GM23338 (cell line): ENCODE measurements around the gene CIT. TPM values are rescaled to one million over a fixed set of nuclear protein-coding genes. Genes with fewer than 3 reads are reported as not detected.

Source experiments
- ATAC-seq: fragments of 200-7000 bp; cut with Tn5 transposase; 3 replicates; pipeline ENCODE4 v1.9.1; 2020
- DNase-seq: peaks from one replicate; pipeline ENCODE4 v3.0.0-alpha.2; 2015; ENCODE audit warnings: low spot score
- H2AFZ ChIP-seq: fragments of 200-600 bp; sonication (generic); 2 replicates; pipeline ENCODE4 v1.8.0; 2016; ENCODE audit warnings: antibody characterized with exemption, mild to moderate bottlenecking, moderate library complexity
- H3F3A ChIP-seq: fragments of 200-600 bp; sonication (generic); replicated peaks from 2 replicates; pipeline ENCODE4 v1.8.0; 2017; ENCODE audit warnings: antibody characterized with exemption, mixed run types, low read depth
- H3K27ac ChIP-seq: fragments of 200-600 bp; sonication (generic); 2 replicates; pipeline ENCODE4 v1.6.1; 2016; ENCODE audit warnings: low read depth
- H3K27me3 ChIP-seq: fragments of 200-600 bp; sonication (generic); 2 replicates; pipeline ENCODE4 v1.8.0; 2016; ENCODE audit warnings: mild to moderate bottlenecking, mixed run types, moderate library complexity; ENCODE audit not compliant: insufficient read depth
- H3K36me3 ChIP-seq: fragments of 200-600 bp; sonication (generic); 2 replicates; pipeline ENCODE4 v1.8.0; 2016; ENCODE audit warnings: mild to moderate bottlenecking; ENCODE audit not compliant: insufficient read depth
- H3K4me1 ChIP-seq: fragments of 200-600 bp; sonication (generic); 2 replicates; pipeline ENCODE4 v1.8.0; 2016; ENCODE audit warnings: mild to moderate bottlenecking, moderate library complexity; ENCODE audit not compliant: insufficient read depth
- H3K4me2 ChIP-seq: fragments of 200-600 bp; sonication (generic); 2 replicates; pipeline ENCODE4 v1.7.1; 2017; ENCODE audit warnings: mixed run types
- H3K4me3 ChIP-seq: fragments of 200-600 bp; sonication (generic); 2 replicates; pipeline ENCODE4 v1.6.1; 2016; ENCODE audit warnings: mixed run types
- H3K79me2 ChIP-seq: fragments of 200-600 bp; sonication (generic); replicated peaks from 2 replicates; pipeline ENCODE4 v1.8.0; 2017; ENCODE audit warnings: mild to moderate bottlenecking; ENCODE audit not compliant: insufficient read depth
- H3K9me2 ChIP-seq: fragments of 200-600 bp; sonication (generic); 2 replicates; pipeline ENCODE4 v1.8.0; 2017; ENCODE audit not compliant: insufficient read depth
- H4K20me1 ChIP-seq: fragments of 200-600 bp; sonication (generic); replicated peaks from 2 replicates; pipeline ENCODE4 v1.8.0; 2017; ENCODE audit warnings: mild to moderate bottlenecking; ENCODE audit not compliant: insufficient read depth
- H3K27ac Mint-ChIP-seq: 2 replicates; pipeline ENCODE4 v1.8.0; 2020; ENCODE audit warnings: inconsistent platforms, mild to moderate bottlenecking, moderate library complexity, mixed read lengths
- H3K27me3 Mint-ChIP-seq: 3 replicates; pipeline ENCODE4 v1.8.0; 2022; ENCODE audit warnings: low read depth, mild to moderate bottlenecking, moderate library complexity, mixed read lengths, inconsistent platforms; ENCODE audit not compliant: insufficient read depth, poor library complexity
- H3K36me3 Mint-ChIP-seq: 3 replicates; pipeline ENCODE4 v1.8.0; 2021; ENCODE audit warnings: low read depth, mild to moderate bottlenecking, inconsistent platforms, moderate library complexity, mixed read lengths
- H3K4me1 Mint-ChIP-seq: 3 replicates; pipeline ENCODE4 v1.8.0; 2020; ENCODE audit warnings: mild to moderate bottlenecking, inconsistent platforms, mixed read lengths
- H3K4me3 Mint-ChIP-seq: 3 replicates; pipeline ENCODE4 v1.8.0; 2021; ENCODE audit warnings: moderate library complexity, mild to moderate bottlenecking, inconsistent platforms, mixed read lengths
- H3K9me3 Mint-ChIP-seq: 3 replicates; pipeline ENCODE4 v1.8.0; 2020; ENCODE audit warnings: moderate library complexity, mild to moderate bottlenecking, inconsistent platforms, mixed read lengths
- CREB1 ChIP-seq: fragments of 250-450 bp; sonication (Bioruptor Pico); IDR thresholded peaks from 2 replicates; pipeline ENCODE4 v1.5.0; 2020; ENCODE audit warnings: low read depth, mild to moderate bottlenecking, moderate library complexity
- EZH2 ChIP-seq: fragments of 200-600 bp; sonication (generic); IDR thresholded peaks from one replicate; pipeline ENCODE4 v1.8.0; 2017; ENCODE audit warnings: antibody characterized with exemption, mild to moderate bottlenecking, low read depth; ENCODE audit not compliant: unreplicated experiment
- EZH2phosphoT487 ChIP-seq: fragments of 200-600 bp; sonication (generic); IDR thresholded peaks from one replicate; pipeline ENCODE4 v1.8.1; 2018; ENCODE audit warnings: antibody characterized with exemption; ENCODE audit not compliant: unreplicated experiment
- JUNB ChIP-seq: IDR thresholded peaks from one replicate; pipeline ENCODE4 v1.6.1; 2016; ENCODE audit warnings: antibody characterized with exemption; ENCODE audit not compliant: unreplicated experiment
- NANOG ChIP-seq: IDR thresholded peaks from 2 replicates; pipeline ENCODE4 v1.6.1; 2016; ENCODE audit warnings: antibody characterized with exemption, borderline replicate concordance
- POLR2AphosphoS5 ChIP-seq: IDR thresholded peaks from 2 replicates; pipeline ENCODE4 v1.6.1; 2016; ENCODE audit warnings: antibody characterized with exemption, low read depth
- STAT1 ChIP-seq: IDR thresholded peaks from one replicate; pipeline ENCODE4 v1.6.1; 2016; ENCODE audit warnings: antibody characterized with exemption; ENCODE audit not compliant: unreplicated experiment
- ZNF114 ChIP-seq: fragments of 250-450 bp; sonication (Bioruptor Pico); IDR thresholded peaks from 2 replicates; pipeline ENCODE4 v1.5.0; 2020; ENCODE audit warnings: mild to moderate bottlenecking, moderate library complexity
- ZNF331 ChIP-seq: fragments of 250-450 bp; sonication (Bioruptor Pico); IDR thresholded peaks from 2 replicates; pipeline ENCODE4 v1.5.0; 2020; ENCODE audit warnings: low read depth, mild to moderate bottlenecking, moderate library complexity
- polyA plus RNA-seq: library from polyadenylated mRNA; unstranded; fragments of >200 nt; fragmentation: Nextera tagmentation; extraction: Ambion mirVana; gene quantifications from 2 replicates; pipeline ENCODE4 v1.2.1, GENCODE V29; 2016
- total RNA-seq: library from RNA; depleted of rRNA; stranded (reverse); fragments of >200 nt; shearing (Covaris generic); gene quantifications from 2 replicates; pipeline ENCODE4 v1.2.3, GENCODE V29; 2014
- TF ChIP-seq, protein P1 (sequence below), 2 experiments: fragments of 200-600 bp in 1 of 2; sonication (generic) in 1 of 2; conservative IDR thresholded peaks; 2 replicates each; pipeline versions ENCODE4 v1.5.1 to v1.6.1; 2016 to 2017; ENCODE audit warnings: antibody characterized with exemption in 2 of 2, low read depth in 2 of 2, mild to moderate bottlenecking in 2 of 2, moderate library complexity in 1 of 2
- TF ChIP-seq, protein P2 (sequence below): IDR thresholded peaks from 2 replicates; pipeline ENCODE4 v1.6.1; 2016; ENCODE audit warnings: antibody characterized with exemption
- TF ChIP-seq, protein P3 (sequence below): fragments of 250-450 bp; sonication (Bioruptor Pico); IDR thresholded peaks from 2 replicates; pipeline ENCODE4 v1.5.0; 2020; ENCODE audit warnings: mild to moderate bottlenecking, moderate library complexity
- TF ChIP-seq, protein P4 (sequence below): IDR thresholded peaks from one replicate; pipeline ENCODE4 v1.6.1; 2018; ENCODE audit warnings: antibody characterized with exemption; ENCODE audit not compliant: unreplicated experiment

CIT gene
- total and polyA plus RNA-seq, 2 experiments from 2014 or later: 9.7 to 47.8 TPM

DNA sequence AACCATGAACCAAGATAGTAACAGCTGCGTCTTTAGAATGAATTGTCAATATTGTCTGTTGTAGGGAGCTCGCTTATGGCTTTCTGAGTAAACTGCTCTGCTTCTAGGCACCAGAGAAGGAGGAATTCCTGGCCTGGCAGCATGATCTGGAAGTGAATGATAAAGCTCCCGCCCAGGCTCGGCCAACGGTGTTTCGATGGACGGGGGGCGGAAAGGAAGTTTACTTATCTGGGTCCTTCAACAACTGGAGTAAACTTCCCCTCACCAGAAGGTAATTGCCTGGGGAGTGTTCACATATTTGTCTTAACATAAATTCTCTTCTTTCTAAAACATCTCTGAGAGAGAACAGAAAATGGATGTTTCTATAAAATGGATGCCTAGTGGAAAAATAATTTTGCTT is 204.9 kb downstream of the CIT start:
- H3K4me3 Mint-ChIP-seq: no peak overlapping the region
- no peak overlapping the region for H3K27ac Mint-ChIP-seq
- peaks cover 79% of the 10 kb centered on the region for H3K36me3 Mint-ChIP-seq
- peaks cover 3% of the 10 kb centered on the region for H3K27me3 Mint-ChIP-seq
- H3K4me2 ChIP-seq: no peak overlapping the region
- TF ChIP-seq, protein P1, sequence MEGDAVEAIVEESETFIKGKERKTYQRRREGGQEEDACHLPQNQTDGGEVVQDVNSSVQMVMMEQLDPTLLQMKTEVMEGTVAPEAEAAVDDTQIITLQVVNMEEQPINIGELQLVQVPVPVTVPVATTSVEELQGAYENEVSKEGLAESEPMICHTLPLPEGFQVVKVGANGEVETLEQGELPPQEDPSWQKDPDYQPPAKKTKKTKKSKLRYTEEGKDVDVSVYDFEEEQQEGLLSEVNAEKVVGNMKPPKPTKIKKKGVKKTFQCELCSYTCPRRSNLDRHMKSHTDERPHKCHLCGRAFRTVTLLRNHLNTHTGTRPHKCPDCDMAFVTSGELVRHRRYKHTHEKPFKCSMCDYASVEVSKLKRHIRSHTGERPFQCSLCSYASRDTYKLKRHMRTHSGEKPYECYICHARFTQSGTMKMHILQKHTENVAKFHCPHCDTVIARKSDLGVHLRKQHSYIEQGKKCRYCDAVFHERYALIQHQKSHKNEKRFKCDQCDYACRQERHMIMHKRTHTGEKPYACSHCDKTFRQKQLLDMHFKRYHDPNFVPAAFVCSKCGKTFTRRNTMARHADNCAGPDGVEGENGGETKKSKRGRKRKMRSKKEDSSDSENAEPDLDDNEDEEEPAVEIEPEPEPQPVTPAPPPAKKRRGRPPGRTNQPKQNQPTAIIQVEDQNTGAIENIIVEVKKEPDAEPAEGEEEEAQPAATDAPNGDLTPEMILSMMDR (conservative IDR thresholded peaks at IDR 0.05; ENCODE audit: low read depth in 2 of 2): no peak
- TF ChIP-seq STAT1 (no peak), NANOG (no peak), CREB1 (CRISPR knock-in tag) (no peak), EZH2phosphoT487 (no peak), ZNF114 (CRISPR knock-in tag) (no peak), POLR2AphosphoS5 (no peak), EZH2 (no peak), JUNB (no peak), ZNF331 (CRISPR knock-in tag) (no peak)
- TF ChIP-seq, protein P2, sequence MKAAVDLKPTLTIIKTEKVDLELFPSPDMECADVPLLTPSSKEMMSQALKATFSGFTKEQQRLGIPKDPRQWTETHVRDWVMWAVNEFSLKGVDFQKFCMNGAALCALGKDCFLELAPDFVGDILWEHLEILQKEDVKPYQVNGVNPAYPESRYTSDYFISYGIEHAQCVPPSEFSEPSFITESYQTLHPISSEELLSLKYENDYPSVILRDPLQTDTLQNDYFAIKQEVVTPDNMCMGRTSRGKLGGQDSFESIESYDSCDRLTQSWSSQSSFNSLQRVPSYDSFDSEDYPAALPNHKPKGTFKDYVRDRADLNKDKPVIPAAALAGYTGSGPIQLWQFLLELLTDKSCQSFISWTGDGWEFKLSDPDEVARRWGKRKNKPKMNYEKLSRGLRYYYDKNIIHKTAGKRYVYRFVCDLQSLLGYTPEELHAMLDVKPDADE: no peak
- TF ChIP-seq, protein P3, sequence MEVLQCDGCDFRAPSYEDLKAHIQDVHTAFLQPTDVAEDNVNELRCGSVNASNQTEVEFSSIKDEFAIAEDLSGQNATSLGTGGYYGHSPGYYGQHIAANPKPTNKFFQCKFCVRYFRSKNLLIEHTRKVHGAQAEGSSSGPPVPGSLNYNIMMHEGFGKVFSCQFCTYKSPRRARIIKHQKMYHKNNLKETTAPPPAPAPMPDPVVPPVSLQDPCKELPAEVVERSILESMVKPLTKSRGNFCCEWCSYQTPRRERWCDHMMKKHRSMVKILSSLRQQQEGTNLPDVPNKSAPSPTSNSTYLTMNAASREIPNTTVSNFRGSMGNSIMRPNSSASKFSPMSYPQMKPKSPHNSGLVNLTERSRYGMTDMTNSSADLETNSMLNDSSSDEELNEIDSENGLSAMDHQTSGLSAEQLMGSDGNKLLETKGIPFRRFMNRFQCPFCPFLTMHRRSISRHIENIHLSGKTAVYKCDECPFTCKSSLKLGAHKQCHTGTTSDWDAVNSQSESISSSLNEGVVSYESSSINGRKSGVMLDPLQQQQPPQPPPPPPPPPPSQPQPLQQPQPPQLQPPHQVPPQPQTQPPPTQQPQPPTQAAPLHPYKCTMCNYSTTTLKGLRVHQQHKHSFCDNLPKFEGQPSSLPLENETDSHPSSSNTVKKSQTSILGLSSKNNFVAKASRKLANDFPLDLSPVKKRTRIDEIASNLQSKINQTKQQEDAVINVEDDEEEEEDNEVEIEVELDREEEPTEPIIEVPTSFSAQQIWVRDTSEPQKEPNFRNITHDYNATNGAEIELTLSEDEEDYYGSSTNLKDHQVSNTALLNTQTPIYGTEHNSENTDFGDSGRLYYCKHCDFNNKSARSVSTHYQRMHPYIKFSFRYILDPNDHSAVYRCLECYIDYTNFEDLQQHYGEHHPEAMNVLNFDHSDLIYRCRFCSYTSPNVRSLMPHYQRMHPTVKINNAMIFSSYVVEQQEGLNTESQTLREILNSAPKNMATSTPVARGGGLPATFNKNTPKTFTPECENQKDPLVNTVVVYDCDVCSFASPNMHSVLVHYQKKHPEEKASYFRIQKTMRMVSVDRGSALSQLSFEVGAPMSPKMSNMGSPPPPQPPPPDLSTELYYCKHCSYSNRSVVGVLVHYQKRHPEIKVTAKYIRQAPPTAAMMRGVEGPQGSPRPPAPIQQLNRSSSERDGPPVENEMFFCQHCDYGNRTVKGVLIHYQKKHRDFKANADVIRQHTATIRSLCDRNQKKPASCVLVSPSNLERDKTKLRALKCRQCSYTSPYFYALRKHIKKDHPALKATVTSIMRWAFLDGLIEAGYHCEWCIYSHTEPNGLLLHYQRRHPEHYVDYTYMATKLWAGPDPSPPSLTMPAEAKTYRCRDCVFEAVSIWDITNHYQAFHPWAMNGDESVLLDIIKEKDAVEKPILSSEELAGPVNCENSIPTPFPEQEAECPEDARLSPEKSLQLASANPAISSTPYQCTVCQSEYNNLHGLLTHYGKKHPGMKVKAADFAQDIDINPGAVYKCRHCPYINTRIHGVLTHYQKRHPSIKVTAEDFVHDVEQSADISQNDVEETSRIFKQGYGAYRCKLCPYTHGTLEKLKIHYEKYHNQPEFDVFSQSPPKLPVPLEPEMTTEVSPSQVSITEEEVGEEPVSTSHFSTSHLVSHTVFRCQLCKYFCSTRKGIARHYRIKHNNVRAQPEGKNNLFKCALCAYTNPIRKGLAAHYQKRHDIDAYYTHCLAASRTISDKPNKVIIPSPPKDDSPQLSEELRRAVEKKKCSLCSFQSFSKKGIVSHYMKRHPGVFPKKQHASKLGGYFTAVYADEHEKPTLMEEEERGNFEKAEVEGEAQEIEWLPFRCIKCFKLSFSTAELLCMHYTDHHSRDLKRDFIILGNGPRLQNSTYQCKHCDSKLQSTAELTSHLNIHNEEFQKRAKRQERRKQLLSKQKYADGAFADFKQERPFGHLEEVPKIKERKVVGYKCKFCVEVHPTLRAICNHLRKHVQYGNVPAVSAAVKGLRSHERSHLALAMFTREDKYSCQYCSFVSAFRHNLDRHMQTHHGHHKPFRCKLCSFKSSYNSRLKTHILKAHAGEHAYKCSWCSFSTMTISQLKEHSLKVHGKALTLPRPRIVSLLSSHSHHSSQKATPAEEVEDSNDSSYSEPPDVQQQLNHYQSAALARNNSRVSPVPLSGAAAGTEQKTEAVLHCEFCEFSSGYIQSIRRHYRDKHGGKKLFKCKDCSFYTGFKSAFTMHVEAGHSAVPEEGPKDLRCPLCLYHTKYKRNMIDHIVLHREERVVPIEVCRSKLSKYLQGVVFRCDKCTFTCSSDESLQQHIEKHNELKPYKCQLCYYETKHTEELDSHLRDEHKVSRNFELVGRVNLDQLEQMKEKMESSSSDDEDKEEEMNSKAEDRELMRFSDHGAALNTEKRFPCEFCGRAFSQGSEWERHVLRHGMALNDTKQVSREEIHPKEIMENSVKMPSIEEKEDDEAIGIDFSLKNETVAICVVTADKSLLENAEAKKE: no peak
- TF ChIP-seq, protein P4, sequence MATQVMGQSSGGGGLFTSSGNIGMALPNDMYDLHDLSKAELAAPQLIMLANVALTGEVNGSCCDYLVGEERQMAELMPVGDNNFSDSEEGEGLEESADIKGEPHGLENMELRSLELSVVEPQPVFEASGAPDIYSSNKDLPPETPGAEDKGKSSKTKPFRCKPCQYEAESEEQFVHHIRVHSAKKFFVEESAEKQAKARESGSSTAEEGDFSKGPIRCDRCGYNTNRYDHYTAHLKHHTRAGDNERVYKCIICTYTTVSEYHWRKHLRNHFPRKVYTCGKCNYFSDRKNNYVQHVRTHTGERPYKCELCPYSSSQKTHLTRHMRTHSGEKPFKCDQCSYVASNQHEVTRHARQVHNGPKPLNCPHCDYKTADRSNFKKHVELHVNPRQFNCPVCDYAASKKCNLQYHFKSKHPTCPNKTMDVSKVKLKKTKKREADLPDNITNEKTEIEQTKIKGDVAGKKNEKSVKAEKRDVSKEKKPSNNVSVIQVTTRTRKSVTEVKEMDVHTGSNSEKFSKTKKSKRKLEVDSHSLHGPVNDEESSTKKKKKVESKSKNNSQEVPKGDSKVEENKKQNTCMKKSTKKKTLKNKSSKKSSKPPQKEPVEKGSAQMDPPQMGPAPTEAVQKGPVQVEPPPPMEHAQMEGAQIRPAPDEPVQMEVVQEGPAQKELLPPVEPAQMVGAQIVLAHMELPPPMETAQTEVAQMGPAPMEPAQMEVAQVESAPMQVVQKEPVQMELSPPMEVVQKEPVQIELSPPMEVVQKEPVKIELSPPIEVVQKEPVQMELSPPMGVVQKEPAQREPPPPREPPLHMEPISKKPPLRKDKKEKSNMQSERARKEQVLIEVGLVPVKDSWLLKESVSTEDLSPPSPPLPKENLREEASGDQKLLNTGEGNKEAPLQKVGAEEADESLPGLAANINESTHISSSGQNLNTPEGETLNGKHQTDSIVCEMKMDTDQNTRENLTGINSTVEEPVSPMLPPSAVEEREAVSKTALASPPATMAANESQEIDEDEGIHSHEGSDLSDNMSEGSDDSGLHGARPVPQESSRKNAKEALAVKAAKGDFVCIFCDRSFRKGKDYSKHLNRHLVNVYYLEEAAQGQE: no peak
- peaks cover 6% of the 10 kb centered on the region for H3K4me1 Mint-ChIP-seq
- no peaks in the 10 kb centered on the region for H3K9me2 ChIP-seq
- H3F3A ChIP-seq: peaks cover 7% of the 10 kb centered on the region
- no peak for DNase-seq
- H3K9me3 Mint-ChIP-seq: no peaks in the 10 kb centered on the region
- H2AFZ ChIP-seq: no peak overlapping the region
- H3K36me3 ChIP-seq: peaks cover 49% of the 10 kb centered on the region
- no peaks in the 10 kb centered on the region for H3K27me3 ChIP-seq
- no peak for ATAC-seq
- no peaks in the 10 kb centered on the region; the same call in 1 of the 2 replicates for H3K4me1 ChIP-seq
- peaks cover 37% of the 10 kb centered on the region for H3K79me2 ChIP-seq
- H3K4me3 ChIP-seq: no peak overlapping the region
- peaks cover 25% of the 10 kb centered on the region; the same call in 1 of the 2 replicates for H4K20me1 ChIP-seq
- H3K27ac ChIP-seq: no peak overlapping the region
